Stimulated activated CD4-positive, alpha-beta T cell treated with anti-CD3 and anti-CD28 coated beads, Interleukin-4, amount 100 ng/mL, for 24 hours (primary cell): ENCODE measurements around the gene KRT71.

ENCODE experiments used
- DNase-seq: peaks from one replicate; pipeline ENCODE4 v3.0.0-alpha.2; 2020

Gene KRT71

GRCh38 chr12:52534482-52534881 lies 18.5 kb downstream of the KRT71 start:
- DNase-seq, result no peak

- DNase-seq, result no peak
These were observed 19.1 kb downstream of the KRT71 start for GRCh38 chr12:52533686-52534470.

GRCh38 chr12:52532636-52533035 lies 20.3 kb downstream of the KRT71 start:
- DNase-seq, result no peak

- DNase-seq, result no peak
These were observed 21.2 kb downstream of the KRT71 start for GRCh38 chr12:52531566-52532300.

GRCh38 chr12:52530905-52531304 lies 22.0 kb downstream of the KRT71 start:
- no peak for DNase-seq

- DNase-seq, result no peak
These were observed 22.6 kb downstream of the KRT71 start for GRCh38 chr12:52530366-52530765.

- DNase-seq, result no peak
These were observed 23.1 kb downstream of the KRT71 start for GRCh38 chr12:52529846-52530245.

- DNase-seq, result no peak
These were observed 23.5 kb downstream of the KRT71 start for GRCh38 chr12:52529417-52529816.

GRCh38 chr12:52528641-52529143 lies 24.3 kb downstream of the KRT71 start:
- no peak for DNase-seq

GRCh38 chr12:52527121-52527800 lies 25.7 kb downstream of the KRT71 start:
- DNase-seq, result no peak

GRCh38 chr12:52526511-52526951 lies 26.4 kb downstream of the KRT71 start:
- no peak for DNase-seq

- no peak for DNase-seq
These were observed 27.1 kb downstream of the KRT71 start for GRCh38 chr12:52525661-52526499.

- no peak for DNase-seq
These were observed 27.9 kb downstream of the KRT71 start for GRCh38 chr12:52524898-52525591.

GRCh38 chr12:52524241-52524897 lies 28.6 kb downstream of the KRT71 start:
- DNase-seq, result no peak

- DNase-seq, result no peak
These were observed 29.1 kb downstream of the KRT71 start for GRCh38 chr12:52523824-52524223.

GRCh38 chr12:52522346-52523011 lies 30.5 kb downstream of the KRT71 start:
- no peak for DNase-seq

- DNase-seq, result no peak
These were observed 31.2 kb downstream of the KRT71 start for GRCh38 chr12:52521568-52522266.

GRCh38 chr12:52521175-52521567 lies 31.8 kb downstream of the KRT71 start:
- DNase-seq, result no peak

- no peak for DNase-seq
These were observed 32.9 kb downstream of the KRT71 start, which contains the start of gene KRT5 for GRCh38 chr12:52519826-52520662. TSS of gene KRT5 (minus strand) at chr12:52520394. CDS start at chr12:52520296, 98 bp downstream.
